ENCODE measurements around the gene CST9L. TPM values are rescaled to one million over a fixed set of nuclear protein-coding genes. Genes with fewer than 3 reads are reported as not detected.

CST9L gene, protein sequence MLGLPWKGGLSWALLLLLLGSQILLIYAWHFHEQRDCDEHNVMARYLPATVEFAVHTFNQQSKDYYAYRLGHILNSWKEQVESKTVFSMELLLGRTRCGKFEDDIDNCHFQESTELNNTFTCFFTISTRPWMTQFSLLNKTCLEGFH
- total RNA-seq (2014; rRNA removed): not detected in 2 replicates
- Bru-seq, nascent RNA: not detected
- not detected for BruChase-seq, experiment 1, labeled RNA remaining after a 6-hour chase
- BruChase-seq, experiment 2, labeled RNA remaining after a 2-hour chase: not detected
- long read RNA-seq: 0 reads

DNA sequence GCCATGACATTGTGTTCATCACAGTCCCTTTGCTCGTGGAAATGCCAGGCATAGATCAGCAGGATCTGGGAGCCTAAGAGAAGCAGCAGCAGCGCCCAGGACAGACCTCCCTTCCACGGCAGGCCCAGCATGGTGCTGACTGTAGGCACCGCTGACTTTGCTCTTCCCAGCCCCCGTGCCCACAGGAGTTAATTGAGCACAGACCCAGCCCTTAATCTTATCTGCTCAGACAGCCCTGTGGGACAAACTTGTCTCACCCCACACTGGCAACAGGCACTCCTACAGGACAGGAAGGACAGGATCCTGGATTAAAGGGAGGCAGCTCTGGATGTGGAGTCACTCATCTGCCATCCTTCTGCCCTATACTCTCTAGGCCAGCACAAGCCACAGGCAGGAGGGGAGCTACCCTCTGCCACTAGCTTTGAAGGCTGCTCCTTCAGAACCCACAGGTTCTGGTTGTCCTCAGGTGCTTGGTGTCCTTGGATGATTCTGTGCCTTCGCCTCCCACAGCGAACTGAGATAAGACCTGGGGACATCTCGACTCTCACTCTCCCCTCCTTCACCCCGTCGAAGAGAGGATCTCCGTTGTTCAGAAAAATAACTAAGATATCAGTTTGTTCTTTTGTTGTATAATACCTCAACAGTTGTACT lies at the start of gene CST9L:
CST9L (minus strand) TSS at position 165 of the 651 bp plus-strand sequence; CDS start at position 131, 34 bp downstream.
- no peaks in the 10 kb centered on the region for H3F3A ChIP-seq (ENCODE audit: low read length, unreplicated experiment)
- ATAC-seq (no peak), DNase-seq (no peak)
- no peaks in the 10 kb centered on the region for H3K36me3 ChIP-seq (ENCODE audit: low read depth, low read length)
- BruUV-seq (replicated peaks): no TSS peak
- no peak within 1 kb of the TSS for H2AFZ ChIP-seq (ENCODE audit: low read length)
- TF ChIP-seq EZH2phosphoT487 (IDR thresholded peaks at IDR 0.05; ENCODE audit: borderline replicate concordance, low read length) (no peak), EZH2 (IDR thresholded peaks at IDR 0.05; ENCODE audit: low read length, unreplicated experiment) (no peak), CTCF (conservative IDR thresholded peaks at IDR 0.05; ENCODE audit: low read depth, low read length) (no peak)
- no peak within 1 kb of the TSS for H3K9ac ChIP-seq (ENCODE audit: low read length)
- no peaks in the 10 kb centered on the region for H3K9me2 ChIP-seq (replicated peaks; ENCODE audit: low read length)
- H4K20me1 ChIP-seq (ENCODE audit: low read length): no peaks in the 10 kb centered on the region
- intact Hi-C loops (cut with micrococcal nuclease): no loop called here
- no peak within 1 kb of the TSS for H3K4me2 ChIP-seq (ENCODE audit: low read length)
- CTCF ChIA-PET: no interaction called here
- H3K27me3 ChIP-seq (ENCODE audit: low read length): peaks cover 54% of the 10 kb centered on the region
- POLR2A ChIA-PET (ENCODE audit: unreplicated experiment): no interaction called here
- H3K4me3 ChIP-seq (ENCODE audit: low read length): no peak within 1 kb of the TSS
- no peaks in the 10 kb centered on the region for H3K9me3 ChIP-seq (ENCODE audit: low read length)
- H3K4me1 ChIP-seq (ENCODE audit: insufficient read depth, low read length): no peaks in the 10 kb centered on the region
- no peaks in the 10 kb centered on the region for H3K79me2 ChIP-seq (ENCODE audit: low read length)
- H3K27ac ChIP-seq (ENCODE audit: low read length): no peak within 1 kb of the TSS

DNA sequence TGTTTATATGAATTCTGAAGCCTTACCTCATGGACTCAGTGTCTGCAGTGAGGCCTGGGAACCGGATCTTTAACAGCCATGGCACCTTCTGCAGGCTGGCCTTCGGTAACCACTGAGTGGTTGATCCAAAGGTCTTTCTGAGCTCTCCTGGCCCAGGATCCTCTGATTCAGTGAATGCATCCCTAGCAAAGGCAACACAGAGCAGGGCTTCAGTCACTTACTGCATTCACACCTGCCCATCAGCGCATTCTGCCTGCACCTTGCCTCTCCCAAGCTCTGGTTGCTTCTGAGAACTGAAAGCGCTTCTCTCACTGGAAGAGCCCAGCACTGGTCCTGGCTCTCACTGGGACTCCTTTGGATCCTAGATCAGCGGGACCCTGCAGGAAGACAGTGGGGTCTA lies 45.9 kb upstream of the CST9L start:
- H3K27me3 ChIP-seq (ENCODE audit: low read length): 0 out of 2 replicates have a peak, but pooled peaks cover 6% of the 10 kb centered on the region
- no peaks in the 10 kb centered on the region for H3K36me3 ChIP-seq (ENCODE audit: low read depth, low read length)
- TF ChIP-seq EZH2 (IDR thresholded peaks at IDR 0.05; ENCODE audit: low read length, unreplicated experiment): no peak
- no peak for TF ChIP-seq CTCF (conservative IDR thresholded peaks at IDR 0.05; ENCODE audit: low read depth, low read length)
- TF ChIP-seq EZH2phosphoT487 (IDR thresholded peaks at IDR 0.05; ENCODE audit: borderline replicate concordance, low read length): no peak
- H3K9me2 ChIP-seq (replicated peaks; ENCODE audit: low read length): no peaks in the 10 kb centered on the region
- intact Hi-C loops (cut with micrococcal nuclease): no loop called here
- no peak overlapping the region for H3K27ac ChIP-seq (ENCODE audit: low read length)
- ATAC-seq (no peak), DNase-seq (no peak)
- no peaks in the 10 kb centered on the region for H3K4me1 ChIP-seq (ENCODE audit: insufficient read depth, low read length)
- H4K20me1 ChIP-seq (ENCODE audit: low read length): no peaks in the 10 kb centered on the region
- H3K9ac ChIP-seq (ENCODE audit: low read length): no peak overlapping the region
- H3K9me3 ChIP-seq (ENCODE audit: low read length): no peaks in the 10 kb centered on the region
- H3K79me2 ChIP-seq (ENCODE audit: low read length): no peaks in the 10 kb centered on the region
- no peaks in the 10 kb centered on the region for H3F3A ChIP-seq (ENCODE audit: low read length, unreplicated experiment)
- ChIA-PET POLR2A (ENCODE audit: unreplicated experiment) (no interaction called here), CTCF (no interaction called here)
- H2AFZ ChIP-seq (ENCODE audit: low read length): no peak overlapping the region
- H3K4me3 ChIP-seq (ENCODE audit: low read length): no peak overlapping the region
- BruUV-seq (replicated peaks): no TSS peak
- no peak overlapping the region for H3K4me2 ChIP-seq (ENCODE audit: low read length)

- H3K4me2 ChIP-seq (ENCODE audit: low read length): no peak overlapping the region
- no peak overlapping the region for H2AFZ ChIP-seq (ENCODE audit: low read length)
- no peaks in the 10 kb centered on the region for H3K9me3 ChIP-seq (ENCODE audit: low read length)
- no peak overlapping the region for H3K9ac ChIP-seq (ENCODE audit: low read length)
- no peak overlapping the region for H3K4me3 ChIP-seq (ENCODE audit: low read length)
- CTCF ChIA-PET: no interaction called here
- TF ChIP-seq CTCF (conservative IDR thresholded peaks at IDR 0.05; ENCODE audit: low read depth, low read length): no peak
- no peak overlapping the region for H3K27ac ChIP-seq (ENCODE audit: low read length)
- no peaks in the 10 kb centered on the region for H4K20me1 ChIP-seq (ENCODE audit: low read length)
- H3K4me1 ChIP-seq (ENCODE audit: insufficient read depth, low read length): no peaks in the 10 kb centered on the region
- intact Hi-C loops (cut with micrococcal nuclease): no loop called here
- POLR2A ChIA-PET (ENCODE audit: unreplicated experiment): no interaction called here
- 0 out of 2 replicates have a peak, but pooled peaks cover 6% of the 10 kb centered on the region for H3K27me3 ChIP-seq (ENCODE audit: low read length)
- no peaks in the 10 kb centered on the region for H3K79me2 ChIP-seq (ENCODE audit: low read length)
- DNase-seq (no peak), ATAC-seq (no peak)
- H3K36me3 ChIP-seq (ENCODE audit: low read depth, low read length): no peaks in the 10 kb centered on the region
- no TSS peak for BruUV-seq (replicated peaks)
- H3K9me2 ChIP-seq (replicated peaks; ENCODE audit: low read length): no peaks in the 10 kb centered on the region
- H3F3A ChIP-seq (ENCODE audit: low read length, unreplicated experiment): no peaks in the 10 kb centered on the region
Observed at GRCh38 chr20:23613676-23614075, 45.4 kb upstream of the CST9L start.

Measured in PC-3 (cell line).